ENCODE measurements around the gene PACS2.

- TF ChIP-seq CTCF (IDR thresholded peaks at IDR 0.05) (no peak), ZFX (IDR thresholded peaks at IDR 0.05; ENCODE audit: borderline replicate concordance) (no peak)
Observed at GRCh38 chr14:105398044-105398725, 83.6 kb downstream of the PACS2 start, which contains the start of gene TEX22.
